Activated naive CD4-positive, alpha-beta T cell (primary cell): Measurements from ENCODE around the gene SNRPA.
"Not testable (repeated sequence)": the region's sequence is repeated elsewhere in the genome, so short reads cannot be mapped to it uniquely, and the experiment has no call there.

Experiments used
- DNase-seq, 4 experiments: peaks; one replicate each; lab custom pipeline; 2025; lab: John Stamatoyannopoulos, UW

The SNRPA gene

GRCh38 chr19:40721936-40722661 lies 28.9 kb upstream of the SNRPA start:
- DNase-seq, result no peak

GRCh38 chr19:40723661-40724254 lies 27.2 kb upstream of the SNRPA start:
- no peak for DNase-seq

- DNase-seq, result no peak
Measured at GRCh38 chr19:40724315-40724714, 26.7 kb upstream of the SNRPA start.

GRCh38 chr19:40724855-40725254 lies 26.1 kb upstream of the SNRPA start:
- no peak for DNase-seq

GRCh38 chr19:40726279-40726678 lies 24.7 kb upstream of the SNRPA start:
- no peak for DNase-seq

- DNase-seq, result not testable (repeated sequence)
Measured at GRCh38 chr19:40730065-40730464, 20.9 kb upstream of the SNRPA start.

- not testable (repeated sequence) for DNase-seq
Measured at GRCh38 chr19:40732304-40732703, 18.7 kb upstream of the SNRPA start.

- DNase-seq, result no peak
Measured at GRCh38 chr19:40733149-40733548, 17.9 kb upstream of the SNRPA start.

- DNase-seq, result no peak
Measured at GRCh38 chr19:40735013-40735771, 15.8 kb upstream of the SNRPA start.

- no peak for DNase-seq
Measured at GRCh38 chr19:40736661-40737060, 14.3 kb upstream of the SNRPA start.

GRCh38 chr19:40737102-40737644 lies 13.8 kb upstream of the SNRPA start:
- DNase-seq, result no peak

GRCh38 chr19:40739030-40739839 lies 11.8 kb upstream of the SNRPA start:
- no peak for DNase-seq

GRCh38 chr19:40739871-40740703 lies 10.9 kb upstream of the SNRPA start:
- DNase-seq, result no peak

GRCh38 chr19:40740747-40741146 lies 10.3 kb upstream of the SNRPA start:
- DNase-seq, result no peak

GRCh38 chr19:40741527-40742390 lies 9.2 kb upstream of the SNRPA start:
- DNase-seq, result no peak

GRCh38 chr19:40742477-40742876 lies 8.5 kb upstream of the SNRPA start:
- DNase-seq, result no peak

GRCh38 chr19:40742886-40743285 lies 8.1 kb upstream of the SNRPA start:
- DNase-seq, result no peak

GRCh38 chr19:40743926-40744325 lies 7.1 kb upstream of the SNRPA start:
- DNase-seq, result no peak

GRCh38 chr19:40744554-40745401 lies 6.2 kb upstream of the SNRPA start:
- no peak for DNase-seq
